Central memory CD8-positive, alpha-beta T cell (primary cell): ENCODE measurements around the gene ITGB1BP2.
A peak's percentile ranks its signal among the peaks of the same experiment; 100 is the strongest.
"Not testable (repeated sequence)": the region's sequence is repeated elsewhere in the genome, so short reads cannot be mapped to it uniquely, and the experiment has no call there.

ENCODE experiments used
- ATAC-seq: fragments of 150-1000 bp; cut with Tn5 transposase; replicated peaks from 2 replicates; pipeline ENCODE4 v1.10.0; 2022; ENCODE audit warnings: mild to moderate bottlenecking, moderate FRiP score, moderate number of reproducible peaks; ENCODE audit not compliant: poor library complexity, severe bottlenecking; ENCODE audit errors: extremely low read depth
- DNase-seq, 2 donors: peaks; one replicate each; pipeline ENCODE4 v3.0.0; 2021; ENCODE audit warnings: low spot score in 2 of 2
- H3K27ac Mint-ChIP-seq: one replicate; pipeline ENCODE4 v1.8.0; 2022; ENCODE audit warnings: low read depth, mild to moderate bottlenecking, moderate library complexity, mixed read lengths
- H3K27me3 Mint-ChIP-seq: one replicate; pipeline ENCODE4 v1.8.0; 2022; ENCODE audit warnings: mixed read lengths
- H3K36me3 Mint-ChIP-seq: one replicate; pipeline ENCODE4 v1.8.0; 2022; ENCODE audit warnings: mild to moderate bottlenecking, moderate library complexity, mixed read lengths; ENCODE audit not compliant: insufficient read depth
- H3K4me1 Mint-ChIP-seq: one replicate; pipeline ENCODE4 v1.8.0; 2022; ENCODE audit warnings: mixed read lengths
- H3K4me3 Mint-ChIP-seq: one replicate; pipeline ENCODE4 v1.8.0; 2022; ENCODE audit warnings: mild to moderate bottlenecking, moderate library complexity, mixed read lengths
- H3K9me3 Mint-ChIP-seq: one replicate; pipeline ENCODE4 v1.8.0; 2022; ENCODE audit warnings: mixed read lengths

The ITGB1BP2 gene

GRCh38 chrX:71301195-71301924 lies at the start of gene ITGB1BP2:
Gene ITGB1BP2 (plus strand): TSS chrX:71301750. CDS start chrX:71301807, 57 bp downstream.
- Mint-ChIP-seq H3K4me3 (peak within 1 kb of the TSS; percentile 39), H3K9me3 (no peaks in the 10 kb centered on the region), H3K36me3 (peaks cover 52% of the 10 kb centered on the region)

GRCh38 chrX:71252221-71252620 lies 49.3 kb upstream of the ITGB1BP2 start:
- Mint-ChIP-seq H3K27ac (no peak overlapping the region), H3K9me3 (no peaks in the 10 kb centered on the region), H3K4me3 (peak overlapping the region; percentile 13), H3K36me3 (peaks cover 16% of the 10 kb centered on the region), H3K4me1 (peaks cover 13% of the 10 kb centered on the region), H3K27me3 (no peaks in the 10 kb centered on the region)
- ATAC-seq (no peak), DNase-seq (no peak)

More at GRCh38 chrX:71301195-71301924, at the start of gene ITGB1BP2:
- DNase-seq, result no peak
- Mint-ChIP-seq H3K4me1 (peaks cover 8% of the 10 kb centered on the region), H3K27ac (peak within 1 kb of the TSS; percentile 38), H3K27me3 (no peaks in the 10 kb centered on the region)
- ATAC-seq, result no peak

GRCh38 chrX:71253253-71254091 lies 48.1 kb upstream of the ITGB1BP2 start:
- Mint-ChIP-seq H3K4me3 (peak overlapping the region; percentile 81), H3K27ac (peak overlapping the region; percentile 96), H3K36me3 (peaks cover 16% of the 10 kb centered on the region), H3K27me3 (no peaks in the 10 kb centered on the region), H3K9me3 (no peaks in the 10 kb centered on the region), H3K4me1 (peaks cover 13% of the 10 kb centered on the region)
- DNase-seq (peak in 1 of 2 donors; percentile 13), ATAC-seq (no peak)

- Mint-ChIP-seq H3K4me1 (peaks cover 13% of the 10 kb centered on the region), H3K9me3 (no peaks in the 10 kb centered on the region)
- peak; percentile 79 for ATAC-seq
Measured at GRCh38 chrX:71254092-71254963, 47.2 kb upstream of the ITGB1BP2 start, which contains the start of gene ZMYM3. Gene ZMYM3 (minus strand): TSS chrX:71254140. CDS start chrX:71253255, 885 bp downstream.

GRCh38 chrX:71256051-71256450 lies 45.5 kb upstream of the ITGB1BP2 start:
- H3K4me1 Mint-ChIP-seq, result peaks cover 13% of the 10 kb centered on the region
- H3K27me3 Mint-ChIP-seq, result no peaks in the 10 kb centered on the region
- no peaks in the 10 kb centered on the region for H3K9me3 Mint-ChIP-seq
- peak overlapping the region; percentile 81 for H3K4me3 Mint-ChIP-seq
- ATAC-seq (no peak), DNase-seq (no peak)
- H3K27ac Mint-ChIP-seq, result peak overlapping the region; percentile 96
- H3K36me3 Mint-ChIP-seq, result peaks cover 10% of the 10 kb centered on the region

More at GRCh38 chrX:71254092-71254963, 47.2 kb upstream of the ITGB1BP2 start, which contains the start of gene ZMYM3:
- peak; percentile 41 to 74 for DNase-seq
- Mint-ChIP-seq H3K27me3 (no peaks in the 10 kb centered on the region), H3K27ac (peak within 1 kb of the TSS; percentile 96), H3K36me3 (peaks cover 16% of the 10 kb centered on the region), H3K4me3 (peak within 1 kb of the TSS; percentile 81)

- ATAC-seq (no peak), DNase-seq (no peak)
- peaks cover 13% of the 10 kb centered on the region for H3K4me1 Mint-ChIP-seq
- no peaks in the 10 kb centered on the region for H3K27me3 Mint-ChIP-seq
- H3K9me3 Mint-ChIP-seq, result no peaks in the 10 kb centered on the region
- H3K27ac Mint-ChIP-seq, result peak overlapping the region; percentile 96
- H3K4me3 Mint-ChIP-seq, result no peak overlapping the region
- peaks cover 10% of the 10 kb centered on the region for H3K36me3 Mint-ChIP-seq
Measured at GRCh38 chrX:71256856-71257255, 44.7 kb upstream of the ITGB1BP2 start.

GRCh38 chrX:71268624-71269023 lies 32.9 kb upstream of the ITGB1BP2 start:
- not testable (repeated sequence) for H3K27me3 Mint-ChIP-seq, H3K36me3 Mint-ChIP-seq, DNase-seq

GRCh38 chrX:71269801-71270395 lies 31.7 kb upstream of the ITGB1BP2 start:
- Mint-ChIP-seq H3K27me3 (no peaks in the 10 kb centered on the region), H3K4me3 (no peak overlapping the region), H3K27ac (no peak overlapping the region), H3K36me3 (no peaks in the 10 kb centered on the region), H3K4me1 (no peaks in the 10 kb centered on the region), H3K9me3 (no peaks in the 10 kb centered on the region)
- ATAC-seq (no peak), DNase-seq (no peak)

More at GRCh38 chrX:71268624-71269023, 32.9 kb upstream of the ITGB1BP2 start:
- not testable (repeated sequence) for ATAC-seq, H3K4me1 Mint-ChIP-seq, H3K4me3 Mint-ChIP-seq, H3K27ac Mint-ChIP-seq, H3K9me3 Mint-ChIP-seq

- ATAC-seq, DNase-seq: not testable (repeated sequence)
Measured at GRCh38 chrX:71272313-71272712, 29.2 kb upstream of the ITGB1BP2 start.

GRCh38 chrX:71281300-71281699 lies 20.2 kb upstream of the ITGB1BP2 start:
- ATAC-seq, H3K9me3 Mint-ChIP-seq, H3K27me3 Mint-ChIP-seq, H3K4me1 Mint-ChIP-seq, H3K4me3 Mint-ChIP-seq, H3K27ac Mint-ChIP-seq, DNase-seq: not testable (repeated sequence)
- H3K36me3 Mint-ChIP-seq, result peaks cover 12% of the 10 kb centered on the region

More at GRCh38 chrX:71272313-71272712, 29.2 kb upstream of the ITGB1BP2 start:
- not testable (repeated sequence) for H3K4me1 Mint-ChIP-seq, H3K27ac Mint-ChIP-seq, H3K27me3 Mint-ChIP-seq, H3K4me3 Mint-ChIP-seq, H3K36me3 Mint-ChIP-seq, H3K9me3 Mint-ChIP-seq

GRCh38 chrX:71282514-71283402 lies 18.8 kb upstream of the ITGB1BP2 start:
- peaks cover 15% of the 10 kb centered on the region for H3K36me3 Mint-ChIP-seq
- peak overlapping the region; percentile 100 for H3K27ac Mint-ChIP-seq
- no peaks in the 10 kb centered on the region for H3K9me3 Mint-ChIP-seq
- H3K4me3 Mint-ChIP-seq, result peak overlapping the region; percentile 95
- no peak for DNase-seq
- peaks cover 4% of the 10 kb centered on the region for H3K4me1 Mint-ChIP-seq
- no peaks in the 10 kb centered on the region for H3K27me3 Mint-ChIP-seq
- peak; percentile 57 for ATAC-seq
